Measurements from ENCODE around the gene CPLANE2. TPM values are rescaled to one million over a fixed set of nuclear protein-coding genes. Genes with fewer than 3 reads are reported as not detected.
A peak's percentile ranks its signal among the peaks of the same experiment; 100 is the strongest.
"Not testable (repeated sequence)": the region's sequence is repeated elsewhere in the genome, so short reads cannot be mapped to it uniquely, and the experiment has no call there.

The CPLANE2 gene
- total RNA-seq, 1 donor from 2014 or later: 11.9 TPM

DNA sequence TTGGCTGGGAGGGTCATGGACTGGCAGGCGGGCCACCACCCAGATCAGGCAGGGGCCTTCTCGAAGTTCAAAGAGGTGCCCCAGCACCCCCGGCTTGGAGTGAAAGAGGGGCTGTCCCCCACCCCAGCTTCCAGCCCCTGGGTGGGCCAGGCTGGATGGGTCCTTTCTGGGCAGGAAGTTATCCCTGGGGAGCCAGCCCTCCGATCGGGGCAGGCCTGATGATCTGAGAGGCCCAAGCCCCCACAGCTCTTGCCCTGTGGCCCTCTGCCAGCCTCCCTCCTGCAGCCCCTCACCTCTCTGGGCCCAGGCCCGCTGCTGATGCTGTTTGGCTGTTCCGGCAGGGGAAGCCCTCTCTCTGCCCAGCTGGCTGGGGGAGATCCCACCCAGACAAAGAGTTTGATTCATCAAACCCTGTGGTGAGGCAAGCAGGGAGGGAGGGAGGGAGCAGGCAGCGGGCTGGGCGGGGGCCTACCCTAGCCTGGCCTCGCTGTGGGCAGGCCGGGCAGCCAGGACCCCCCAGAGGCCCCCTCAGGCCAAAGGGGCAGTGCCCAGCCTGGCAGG lies 27.1 kb downstream of the CPLANE2 start:
- DNase-seq (ENCODE audit: low read depth, low spot score): no peak

DNA sequence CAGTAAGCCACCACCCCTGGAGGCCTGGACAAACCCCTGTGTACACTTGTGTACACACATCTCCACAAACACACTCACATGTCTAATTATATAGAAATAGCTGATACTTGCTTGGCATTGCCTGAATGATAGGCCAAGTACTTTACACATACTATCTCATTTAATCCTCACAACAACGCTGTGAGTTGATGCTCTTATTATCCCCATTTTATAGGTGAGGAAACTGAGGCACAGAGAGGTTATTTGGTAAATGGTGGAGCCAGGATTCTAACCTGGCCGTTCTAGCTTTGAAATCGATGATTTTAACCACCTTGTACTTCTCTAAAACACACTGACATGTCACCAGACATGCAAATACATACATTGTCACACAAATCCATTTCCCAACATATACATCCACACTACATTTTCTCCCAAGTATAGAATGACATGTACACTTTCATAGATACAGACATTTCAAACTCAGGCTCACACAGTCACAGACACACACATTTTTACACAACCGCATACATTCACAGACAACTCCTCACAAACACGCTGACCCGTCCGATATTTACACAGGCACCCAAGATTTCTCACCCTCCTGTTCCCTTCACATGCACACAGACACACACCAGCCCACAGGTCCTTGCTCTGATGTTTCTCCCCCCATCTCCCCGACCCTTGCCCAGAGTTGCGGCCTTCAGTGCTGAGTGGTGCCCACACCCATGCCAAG lies 27.7 kb downstream of the CPLANE2 start:
- no peak for DNase-seq (ENCODE audit: low read depth, low spot score)

- no peak for DNase-seq (ENCODE audit: low read depth, low spot score)
Observed at GRCh38 chr1:16208270-16208987, 28.6 kb downstream of the CPLANE2 start.

- no peak for DNase-seq (ENCODE audit: low read depth, low spot score)
Observed at GRCh38 chr1:16207318-16208269, 29.4 kb downstream of the CPLANE2 start.

DNA sequence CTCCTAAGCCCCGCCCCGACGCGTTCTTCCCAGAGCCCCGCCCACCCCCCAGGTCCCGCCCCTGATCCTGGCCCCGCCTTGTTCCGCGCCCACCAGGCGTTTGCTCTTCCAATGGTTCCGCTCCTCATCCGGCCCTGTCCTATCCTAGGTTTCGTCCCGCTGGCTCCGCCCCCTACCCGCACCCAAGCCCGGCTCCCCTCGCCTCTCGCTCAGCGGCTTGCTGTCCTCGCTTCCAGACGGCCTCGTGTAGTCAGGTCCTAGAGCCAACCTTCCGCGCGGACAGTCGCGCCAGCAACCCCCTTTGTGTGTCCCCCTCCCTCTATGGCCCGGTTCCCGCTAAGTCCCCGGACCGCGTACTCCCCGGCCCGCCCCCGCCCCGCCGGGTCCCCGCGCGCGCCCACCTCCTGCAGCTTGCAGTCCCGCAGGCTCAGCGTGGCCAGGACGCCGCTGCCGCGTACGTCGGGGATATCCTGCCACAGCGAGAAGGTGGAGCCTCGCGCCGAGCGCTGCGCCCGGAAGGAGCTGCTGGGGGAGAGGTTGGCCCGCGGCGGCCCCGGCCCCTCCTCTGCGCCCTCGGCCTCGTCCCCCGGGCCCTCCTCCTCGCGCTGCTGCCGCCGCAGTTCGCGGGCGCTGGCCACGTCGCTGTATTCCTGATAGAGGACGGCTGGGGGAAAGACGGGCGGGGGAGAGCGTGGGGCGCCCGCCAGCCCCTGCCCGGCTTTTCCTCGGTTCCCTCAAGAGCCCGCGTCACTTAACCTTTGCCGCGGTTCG lies 30.3 kb downstream of the CPLANE2 start:
- peak; percentile 93 for DNase-seq (ENCODE audit: low read depth, low spot score)

DNA sequence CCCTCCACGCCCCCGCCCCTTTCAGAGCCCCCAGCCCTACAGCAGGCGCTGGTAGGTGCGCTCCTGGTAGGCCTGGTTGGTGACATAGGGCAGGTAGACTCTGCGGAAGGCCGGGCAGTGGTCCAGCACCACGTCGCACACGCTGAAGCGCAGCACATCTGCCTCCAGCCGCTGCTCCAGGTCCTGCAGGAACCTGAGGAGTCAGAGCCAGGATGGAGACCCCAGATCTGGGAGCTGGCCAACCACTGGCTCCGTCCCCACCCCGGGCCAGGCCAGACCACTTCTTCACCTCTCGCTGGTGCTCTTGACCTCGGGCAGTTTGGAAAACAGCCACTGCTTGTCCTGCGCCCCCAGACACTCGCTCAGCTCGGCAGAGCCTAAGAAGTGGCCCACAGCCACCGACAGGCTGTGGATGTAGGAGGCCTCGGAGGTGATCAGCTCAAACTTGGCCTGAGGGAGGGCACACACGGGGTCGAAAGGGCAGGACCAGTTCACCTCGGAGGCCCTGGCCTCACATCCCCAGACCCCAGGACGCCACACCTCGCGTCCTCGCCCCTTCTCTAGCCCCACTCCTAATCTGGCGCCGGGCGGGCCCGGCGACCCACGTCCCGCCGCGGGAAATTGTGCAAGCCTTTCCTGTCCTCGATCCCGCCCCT lies 31.0 kb downstream of the CPLANE2 start:
- DNase-seq (ENCODE audit: low read depth, low spot score): no peak

DNA sequence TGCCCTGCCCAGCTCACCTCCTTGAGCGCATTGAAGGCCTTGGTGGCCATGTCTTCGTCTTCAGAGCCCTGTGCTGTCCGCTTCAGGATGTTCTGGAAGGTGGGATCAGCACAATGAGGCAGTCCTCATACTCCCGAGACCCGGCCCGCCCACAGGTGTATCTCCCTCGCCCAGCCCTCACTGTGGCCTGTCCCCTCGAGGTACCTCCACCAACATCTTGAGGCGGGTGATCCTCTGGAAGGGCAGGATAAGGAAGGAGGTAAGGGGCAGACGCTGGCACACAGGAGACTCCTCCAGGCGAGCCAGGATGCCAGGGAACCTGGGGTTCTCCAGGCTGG lies 31.7 kb downstream of the CPLANE2 start:
- no peak for DNase-seq (ENCODE audit: low read depth, low spot score)

GRCh38 chr1:16204634-16205333 lies 32.2 kb downstream of the CPLANE2 start:
- DNase-seq (ENCODE audit: low read depth, low spot score): no peak

GRCh38 chr1:16204216-16204615 lies 32.8 kb downstream of the CPLANE2 start:
- DNase-seq (ENCODE audit: low read depth, low spot score): no peak

DNA sequence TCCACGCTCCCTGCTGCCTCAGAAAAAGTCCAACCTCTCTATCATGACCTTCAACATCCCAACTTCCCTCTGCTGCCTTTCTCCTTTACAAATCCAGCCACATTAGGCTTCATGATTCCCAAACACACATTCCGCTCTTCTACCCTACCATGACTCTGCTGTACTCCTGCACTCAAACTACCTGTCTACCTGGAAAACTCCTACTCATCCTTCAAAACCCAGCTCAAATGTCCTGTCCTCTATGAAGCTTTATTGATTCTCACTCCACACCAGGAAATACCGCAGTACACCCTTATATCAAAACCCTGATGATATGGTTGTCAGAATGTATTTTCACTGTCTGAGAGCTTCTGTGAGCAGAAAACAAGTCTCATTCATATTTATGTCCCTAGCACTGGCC lies 33.4 kb downstream of the CPLANE2 start:
- no peak for DNase-seq (ENCODE audit: low read depth, low spot score)

DNA sequence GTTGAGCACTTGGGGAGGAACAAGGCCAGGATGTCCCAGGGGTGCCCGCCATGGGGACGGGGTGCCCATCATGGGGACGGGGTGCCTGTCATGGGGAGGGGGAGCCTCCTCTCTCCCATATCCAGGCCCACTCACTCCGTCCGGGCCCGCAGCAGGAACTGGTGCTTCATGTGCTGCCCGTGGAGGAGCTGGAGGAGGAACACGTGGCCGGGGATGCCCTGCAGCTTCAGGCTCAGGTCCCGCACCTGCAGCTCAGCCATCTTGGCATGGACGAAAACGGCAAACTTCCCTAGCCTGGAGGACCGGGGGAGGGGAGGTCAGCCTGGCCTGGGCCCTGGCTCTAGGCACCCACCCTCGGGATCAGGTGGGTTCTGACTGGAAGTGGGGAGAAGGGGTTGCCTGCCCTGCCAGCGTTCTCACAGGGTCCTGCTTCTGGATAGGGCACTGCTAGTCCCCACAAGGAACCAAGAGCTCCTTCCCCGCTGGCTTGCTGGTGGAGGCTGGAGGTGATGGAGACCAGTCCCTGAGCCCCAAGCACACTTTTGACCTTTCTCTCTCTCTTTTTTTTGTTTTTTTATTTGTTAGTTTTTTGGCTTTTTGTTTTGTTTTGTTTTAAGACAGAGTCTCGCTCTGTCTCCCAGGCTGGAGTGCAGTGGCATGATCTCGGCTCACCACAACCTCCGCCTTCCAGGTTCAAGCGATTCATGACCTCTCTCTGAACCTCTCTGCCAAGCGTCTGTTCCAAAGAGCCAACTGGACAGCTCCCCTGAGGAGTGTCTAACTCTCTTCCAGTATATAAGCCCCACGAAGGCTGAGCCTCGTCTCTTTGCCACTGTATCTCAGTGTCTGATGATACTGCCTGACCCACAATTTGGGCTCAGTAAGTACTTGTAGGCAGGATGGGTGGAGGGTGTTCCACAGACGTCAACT lies 34.4 kb downstream of the CPLANE2 start:
- no peak for DNase-seq (ENCODE audit: low read depth, low spot score)

GRCh38 chr1:16199700-16200099 lies 37.3 kb downstream of the CPLANE2 start:
- DNase-seq (ENCODE audit: low read depth, low spot score): no peak

DNA sequence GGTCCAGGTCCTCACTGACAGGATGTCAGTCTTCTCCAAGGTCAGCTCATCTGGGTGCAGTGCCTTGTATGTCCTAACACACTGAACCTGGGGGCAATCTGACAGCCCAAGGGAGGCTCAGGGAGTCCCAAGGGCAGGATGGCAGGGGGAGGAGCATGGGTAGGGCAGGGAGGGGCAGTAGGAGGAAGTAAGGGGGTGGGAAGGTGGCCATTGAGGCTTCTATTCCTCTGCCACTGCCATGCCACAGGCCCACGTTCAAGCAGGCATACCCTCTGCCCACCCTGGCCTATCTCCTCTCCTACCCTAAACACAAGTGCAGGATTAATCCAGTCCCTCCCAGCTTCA lies 37.9 kb downstream of the CPLANE2 start:
- no peak for DNase-seq (ENCODE audit: low read depth, low spot score)

GRCh38 chr1:16198444-16199156 lies 38.4 kb downstream of the CPLANE2 start:
- no peak for DNase-seq (ENCODE audit: low read depth, low spot score)

DNA sequence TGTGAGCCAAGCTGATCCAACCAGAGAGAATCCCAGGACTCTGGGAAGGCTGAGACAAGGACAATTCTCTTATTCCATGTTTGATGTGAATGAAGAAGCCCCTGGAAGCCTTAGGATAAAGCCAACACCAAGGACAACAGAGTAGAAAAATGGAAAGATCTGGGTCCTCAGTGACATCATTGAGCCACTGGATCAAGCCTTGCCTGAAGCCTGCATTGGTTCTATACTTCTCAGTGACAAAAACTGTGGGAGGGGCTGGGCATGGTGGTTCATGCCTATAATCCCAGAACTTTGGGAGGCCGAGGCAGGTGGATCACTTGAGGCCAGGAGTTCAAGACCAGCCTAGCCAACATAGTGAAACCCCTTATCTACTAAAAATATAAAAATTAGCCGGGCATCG lies 40.1 kb downstream of the CPLANE2 start:
- DNase-seq (ENCODE audit: low read depth, low spot score): no peak

DNA sequence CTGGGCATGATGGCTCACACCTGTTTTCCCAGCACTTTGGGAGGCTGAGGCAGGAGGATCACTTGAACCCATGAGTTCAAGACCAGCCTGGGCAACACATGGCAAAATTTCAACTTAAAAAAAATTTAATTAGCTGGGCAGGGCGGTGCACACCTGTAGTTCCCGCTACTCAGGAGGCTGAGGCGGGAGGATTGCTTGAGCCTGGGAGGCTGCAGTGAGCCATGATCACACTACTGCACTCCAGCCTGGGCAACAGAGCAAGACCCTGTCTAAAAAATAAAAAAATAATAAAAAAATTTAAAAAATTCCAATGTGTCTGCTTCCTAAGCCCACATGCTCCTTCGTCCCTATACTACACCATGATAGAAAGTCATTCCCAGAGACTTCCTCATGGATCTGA lies 40.8 kb downstream of the CPLANE2 start:
- not testable (repeated sequence) for DNase-seq (ENCODE audit: low read depth, low spot score)

GRCh38 chr1:16195518-16195905 lies 41.5 kb downstream of the CPLANE2 start:
- no peak for DNase-seq (ENCODE audit: low read depth, low spot score)

DNA sequence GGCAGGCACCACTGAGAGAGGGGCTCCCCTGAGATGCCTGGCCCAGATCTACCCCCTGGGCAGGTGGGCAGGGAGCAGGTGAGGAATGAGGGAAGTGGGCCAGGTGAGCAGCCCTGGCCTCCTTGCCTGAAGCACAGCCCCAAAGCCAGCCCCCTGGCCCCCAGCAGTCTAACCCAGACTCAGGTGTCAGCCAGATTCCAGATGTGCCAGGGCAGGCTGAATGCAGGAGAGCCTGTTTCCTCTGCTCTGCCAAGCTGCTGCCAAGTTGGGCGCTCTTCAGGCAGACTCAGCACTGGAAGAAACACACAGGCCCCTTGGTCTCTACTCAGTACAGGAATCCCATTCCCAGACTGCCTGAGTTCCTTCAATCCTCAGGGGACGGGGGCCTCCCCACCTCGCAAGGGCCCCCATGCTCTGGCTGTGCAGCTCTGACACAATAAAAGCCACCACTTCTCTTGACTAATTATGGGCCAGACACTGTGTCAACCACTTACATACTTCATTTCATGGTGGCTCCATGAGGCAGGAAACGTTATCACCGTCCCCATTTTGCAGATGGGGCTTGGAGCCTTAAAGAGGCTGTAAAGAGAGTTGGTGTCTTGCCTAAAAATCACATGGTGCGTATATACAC lies 45.0 kb downstream of the CPLANE2 start:
- no peak for DNase-seq (ENCODE audit: low read depth, low spot score)

Data from pulmonary artery endothelial cell (primary cell).